Activated gamma-delta T cell treated with anti-CD3 and anti-CD28 coated beads, Interleukin-2, amount 50 U/mL, for 16 hours (primary cell): ENCODE data around the gene HBEGF.

Experiments used
- DNase-seq: peaks from one replicate; pipeline ENCODE4 v3.0.0-alpha.2; 2020; ENCODE audit warnings: low read depth

HBEGF gene

GRCh38 chr5:140302786-140303639, 43.4 kb downstream of the HBEGF start, which contains the start of gene PFDN1:
PFDN1 (minus strand) TSS chr5:140303101; CDS start chr5:140303073, 28 bp downstream.
- peak; percentile 87 for DNase-seq

- no peak for DNase-seq
These were observed 45.3 kb downstream of the HBEGF start for GRCh38 chr5:140301136-140301535.

GRCh38 chr5:140299056-140299455, 47.3 kb downstream of the HBEGF start:
- DNase-seq, result no peak

- no peak for DNase-seq
These were observed 48.2 kb downstream of the HBEGF start for GRCh38 chr5:140298183-140298601.

GRCh38 chr5:140297283-140297682, 49.1 kb downstream of the HBEGF start:
- DNase-seq, result no peak

GRCh38 chr5:140296289-140296688, 50.1 kb downstream of the HBEGF start:
- no peak for DNase-seq

- no peak for DNase-seq
These were observed 51.0 kb downstream of the HBEGF start for GRCh38 chr5:140295414-140295813.

- DNase-seq, result no peak
These were observed 51.6 kb downstream of the HBEGF start for GRCh38 chr5:140294753-140295152.

GRCh38 chr5:140293849-140294100, 52.6 kb downstream of the HBEGF start:
- no peak for DNase-seq

- no peak for DNase-seq
These were observed 53.1 kb downstream of the HBEGF start for GRCh38 chr5:140293091-140293848.

GRCh38 chr5:140292212-140293036, 54.0 kb downstream of the HBEGF start:
- no peak for DNase-seq

GRCh38 chr5:140287801-140288521, 58.4 kb downstream of the HBEGF start:
- no peak for DNase-seq

- DNase-seq, result no peak
These were observed 60.0 kb downstream of the HBEGF start for GRCh38 chr5:140286424-140286823.

GRCh38 chr5:140284013-140284412, 62.4 kb downstream of the HBEGF start:
- DNase-seq, result no peak
